Measurements from ENCODE around the gene ACAP2.

- TF ChIP-seq CTCF (IDR thresholded peaks at IDR 0.05; ENCODE audit: insufficient read depth, low read length), result no peak
- TF ChIP-seq POLR2AphosphoS5 (IDR thresholded peaks at IDR 0.05; ENCODE audit: low read depth), result no peak
Measured at GRCh38 chr3:195401943-195402342, 40.9 kb downstream of the ACAP2 start.
